Measurements from ENCODE around the gene RNF41. TPM values are rescaled to one million over a fixed set of nuclear protein-coding genes. Genes with fewer than 3 reads are reported as not detected.

RNF41 gene
- total and polyA plus RNA-seq, 2 of the 13 experiments (the other 11 are each of a cell fraction or from before 2014, with no cell fraction given) = 27.1 to 39.4 TPM

- TF ChIP-seq EEA1 (CRISPR knock-in tag; IDR thresholded peaks at IDR 0.05; ENCODE audit: borderline replicate concordance) (0 out of 2 replicates have a peak, but pooled peaks have one; percentile 19), SP140L (CRISPR knock-in tag; IDR thresholded peaks at IDR 0.05; ENCODE audit: borderline replicate concordance) (0 out of 2 replicates have a peak, but pooled peaks have one; percentile 45), ELK4 (CRISPR knock-in tag; IDR thresholded peaks at IDR 0.05; ENCODE audit: borderline replicate concordance) (no peak), ZFP62 (CRISPR knock-in tag; IDR thresholded peaks at IDR 0.05) (no peak), MAFG (CRISPR knock-in tag; IDR thresholded peaks at IDR 0.05) (no peak), HINFP (CRISPR knock-in tag; IDR thresholded peaks at IDR 0.05; ENCODE audit: low read depth) (peak; percentile 90), CHD4 (IDR thresholded peaks at IDR 0.05; ENCODE audit: borderline replicate concordance, low read length) (0 out of 2 replicates have a peak, but pooled peaks have one; percentile 66), HNF1A (IDR thresholded peaks at IDR 0.05; ENCODE audit: low read depth) (no peak), HNF1A (CRISPR knock-in tag; IDR thresholded peaks at IDR 0.05; ENCODE audit: borderline replicate concordance) (peak; percentile 62; the same call in 1 of the 2 replicates), ZNF75D (CRISPR knock-in tag; IDR thresholded peaks at IDR 0.05; ENCODE audit: borderline replicate concordance) (no peak), ZNF503 (CRISPR knock-in tag; IDR thresholded peaks at IDR 0.05) (peak; percentile 60)
Measured at GRCh38 chr12:56221757-56222530, at the start of gene RNF41 (continued).

Measured in HepG2 (cell line).